Epithelial cell of proximal tubule (primary cell): Measurements from ENCODE around the gene ESR1. TPM values are rescaled to one million over a fixed set of nuclear protein-coding genes. Genes with fewer than 3 reads are reported as not detected.
"Not testable (repeated sequence)": the region's sequence is repeated elsewhere in the genome, so short reads cannot be mapped to it uniquely, and the experiment has no call there.

Experiments used
- DNase-seq: peaks from one replicate; pipeline ENCODE4 v3.0.0-alpha.2; 2011; ENCODE audit warnings: low read depth
- H3K4me3 ChIP-seq: 2 replicates; pipeline ENCODE4 v1.5.1; 2011; ENCODE audit warnings: low read depth, mild to moderate bottlenecking, low read length
- CTCF ChIP-seq: conservative IDR thresholded peaks from 2 replicates; pipeline ENCODE4 v1.5.1; 2012; ENCODE audit warnings: low read depth, mild to moderate bottlenecking, low read length
- total RNA-seq: library from RNA; depleted of rRNA; stranded (reverse); fragments of >200 nt; gene quantifications from 2 replicates; pipeline ENCODE4 v1.2.3, GENCODE V29; 2015

The ESR1 gene
- total RNA-seq, 1 donor from 2014 or later, result not detected

- TF ChIP-seq CTCF, result no peak
- no peak overlapping the region for H3K4me3 ChIP-seq
- no peak for DNase-seq
Measured at GRCh38 chr6:151891524-151891923, 84.0 kb downstream of the ESR1 start.

DNA sequence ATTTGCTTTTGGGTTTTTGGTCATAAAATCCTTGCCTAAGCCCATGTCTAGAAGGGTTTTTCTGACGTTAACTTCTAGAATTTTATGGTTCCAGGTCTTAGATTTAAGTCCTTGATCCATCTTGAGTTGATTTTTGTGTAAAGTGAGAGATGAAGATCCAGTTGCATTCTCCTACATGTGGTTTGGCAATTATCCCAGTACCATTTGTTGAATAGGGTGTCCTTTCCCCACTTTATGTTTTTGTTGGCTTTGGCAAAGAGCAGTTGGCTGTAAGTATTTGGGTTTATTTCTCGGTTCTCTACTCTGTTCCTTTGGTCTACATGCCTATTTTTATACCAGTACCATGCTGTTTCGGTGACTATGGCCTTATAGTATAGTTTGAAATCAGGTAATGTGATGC is 86.9 kb downstream of the ESR1 start:
- not testable (repeated sequence) for H3K4me3 ChIP-seq, DNase-seq

- H3K4me3 ChIP-seq, DNase-seq: not testable (repeated sequence)
Measured at GRCh38 chr6:151899221-151899620, 91.7 kb downstream of the ESR1 start.

DNA sequence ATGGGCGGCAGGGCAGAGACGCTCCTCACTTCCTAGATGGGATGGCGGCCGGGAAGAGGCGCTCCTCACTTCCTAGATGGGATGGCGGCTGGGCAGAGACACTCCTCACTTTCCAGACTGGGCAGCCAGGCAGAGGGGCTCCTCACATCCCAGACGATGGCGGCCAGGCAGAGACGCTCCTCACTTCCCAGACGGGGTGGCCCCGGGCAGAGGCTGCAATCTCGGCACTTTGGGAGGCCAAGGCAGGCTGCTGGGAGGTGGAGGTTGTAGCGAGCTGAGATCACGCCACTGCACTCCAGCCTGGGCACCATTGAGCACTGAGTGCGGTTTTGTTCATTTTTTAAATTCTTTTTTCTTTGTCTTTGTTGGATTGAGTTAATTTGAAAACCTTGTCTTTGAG is 92.3 kb downstream of the ESR1 start:
- not testable (repeated sequence) for H3K4me3 ChIP-seq, DNase-seq

- no peak for DNase-seq
- TF ChIP-seq CTCF, result no peak
Measured at GRCh38 chr6:151900256-151900655, 92.8 kb downstream of the ESR1 start.

DNA sequence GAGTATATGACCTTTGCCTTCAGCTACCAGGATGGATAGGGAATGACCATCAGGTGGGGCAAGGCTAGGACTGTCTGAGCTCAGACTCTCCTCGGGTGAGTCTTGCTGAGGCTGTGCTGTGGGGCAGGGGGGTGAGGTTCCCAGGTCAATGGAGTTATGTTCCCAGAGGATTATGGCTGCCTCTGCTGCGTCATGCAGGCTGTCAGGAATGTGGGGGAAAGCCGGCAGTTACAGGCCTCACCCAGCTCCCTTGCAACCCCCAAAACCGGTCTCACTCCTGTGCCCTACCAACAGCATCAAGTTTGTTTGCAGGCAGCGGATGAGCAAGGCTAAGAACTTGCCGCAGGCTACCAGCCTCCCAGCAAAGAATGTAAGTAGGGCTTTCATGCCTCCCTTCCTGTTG is 93.5 kb downstream of the ESR1 start:
- no peak for TF ChIP-seq CTCF
- DNase-seq, result no peak
- no peak overlapping the region for H3K4me3 ChIP-seq

More at GRCh38 chr6:151900256-151900655, 92.8 kb downstream of the ESR1 start:
- no peak overlapping the region for H3K4me3 ChIP-seq

DNA sequence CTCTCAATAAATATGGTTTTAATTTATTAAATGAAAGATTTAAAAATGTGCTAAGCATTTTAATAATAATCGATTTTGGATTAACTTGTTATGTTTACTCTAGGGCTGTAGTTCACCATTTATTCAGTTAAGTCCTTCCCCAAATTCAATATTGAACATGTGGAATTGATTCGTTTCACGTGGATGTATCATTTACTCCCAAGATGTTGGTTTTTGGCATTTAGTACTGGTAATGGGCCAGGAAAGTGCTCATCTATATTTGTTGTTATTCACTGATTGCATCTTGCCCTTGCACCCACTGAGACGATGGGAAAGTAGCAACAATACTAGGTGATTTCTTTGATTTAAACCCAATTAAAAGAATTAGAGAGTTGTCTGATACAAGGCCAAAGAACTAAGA is 97.1 kb downstream of the ESR1 start:
- DNase-seq, result no peak
- H3K4me3 ChIP-seq, result no peak overlapping the region
- TF ChIP-seq CTCF, result no peak

- DNase-seq, result no peak
- no peak overlapping the region for H3K4me3 ChIP-seq
- TF ChIP-seq CTCF, result no peak
Measured at GRCh38 chr6:151905072-151905471, 97.6 kb downstream of the ESR1 start.

GRCh38 chr6:151905854-151906253 is 98.4 kb downstream of the ESR1 start:
- no peak for DNase-seq
- no peak for TF ChIP-seq CTCF

More at GRCh38 chr6:151905854-151906253, 98.4 kb downstream of the ESR1 start:
- no peak overlapping the region for H3K4me3 ChIP-seq
